HUES6 (cell line): ENCODE data around the gene P2RY14.

Experiments used
- H3K27ac ChIP-seq: 2 replicates; pipeline ENCODE4 v1.7.0; 2013; ENCODE audit warnings: low read depth, mild to moderate bottlenecking, low read length, inconsistent platforms
- H3K27me3 ChIP-seq: 2 replicates; pipeline ENCODE4 v1.6.1; 2013; ENCODE audit warnings: low read length; ENCODE audit not compliant: control insufficient read depth, insufficient read depth
- H3K36me3 ChIP-seq: 2 replicates; pipeline ENCODE4 v1.6.1; 2013; ENCODE audit warnings: low read length; ENCODE audit not compliant: control insufficient read depth, insufficient read depth
- H3K4me1 ChIP-seq: 2 replicates; pipeline ENCODE4 v1.6.1; 2013; ENCODE audit warnings: low read length; ENCODE audit not compliant: control insufficient read depth, insufficient read depth
- H3K4me3 ChIP-seq: 2 replicates; pipeline ENCODE4 v1.5.1; 2013; ENCODE audit warnings: low read depth, low read length
- H3K9ac ChIP-seq: one replicate; pipeline ENCODE4 v1.6.1; 2013; ENCODE audit warnings: mild to moderate bottlenecking, low read length
- H3K9me3 ChIP-seq: 2 replicates; pipeline ENCODE4 v1.6.1; 2013; ENCODE audit warnings: low read depth, low read length; ENCODE audit not compliant: control insufficient read depth, insufficient read depth

P2RY14 gene

GRCh38 chr3:151228666-151229040 lies 49.7 kb downstream of the P2RY14 start:
- Histone ChIP-seq H3K4me1 (peaks cover 19% of the 10 kb centered on the region), H3K27ac (0 out of 2 replicates have a peak overlapping the region, but pooled peaks have one; percentile 39), H3K27me3 (no peaks in the 10 kb centered on the region), H3K36me3 (no peaks in the 10 kb centered on the region), H3K9me3 (no peaks in the 10 kb centered on the region), H3K4me3 (no peak overlapping the region), H3K9ac (no peak overlapping the region)

DNA sequence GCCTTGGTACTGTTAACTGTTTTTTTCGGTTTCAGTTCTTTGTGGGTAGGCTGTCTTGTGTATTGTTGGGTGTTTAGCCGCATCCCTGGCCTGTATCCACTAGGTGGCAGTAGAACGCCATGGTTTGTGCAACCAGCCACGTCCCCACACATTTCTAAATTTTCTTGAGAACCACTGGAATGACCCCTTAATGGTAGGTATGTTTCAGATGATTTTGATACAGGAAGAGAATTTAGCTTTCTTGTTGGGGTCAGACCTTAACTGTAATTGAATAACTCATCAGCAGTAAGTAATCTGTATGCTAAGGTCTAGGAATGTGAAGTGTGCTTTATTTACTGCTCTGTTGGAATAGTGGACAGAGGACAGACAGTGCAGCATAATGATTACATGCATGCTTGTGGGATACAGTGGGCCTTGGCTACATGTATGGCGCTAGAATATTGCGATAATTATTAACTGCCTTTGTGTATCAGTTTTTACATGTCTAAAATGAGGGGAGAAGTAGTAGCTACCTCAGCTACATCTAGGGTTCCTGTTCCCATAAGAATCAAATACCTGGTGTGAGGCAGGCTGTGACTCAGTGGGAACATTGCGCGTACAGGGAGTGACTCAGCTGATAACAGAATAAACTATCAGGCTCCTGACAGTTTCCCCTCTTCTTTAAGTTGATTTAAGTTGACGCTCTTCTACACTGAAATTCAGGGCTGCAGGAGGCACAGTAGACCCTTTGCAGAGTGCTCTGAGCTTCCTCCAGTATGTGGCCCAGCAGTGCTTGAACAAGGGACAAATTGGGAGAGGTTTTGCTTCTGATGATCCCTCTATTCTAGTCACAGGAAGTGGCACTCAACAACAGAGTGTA lies 50.3 kb downstream of the P2RY14 start:
- Histone ChIP-seq H3K36me3 (no peaks in the 10 kb centered on the region), H3K27me3 (no peaks in the 10 kb centered on the region), H3K4me1 (peaks cover 19% of the 10 kb centered on the region), H3K4me3 (no peak overlapping the region), H3K27ac (peak overlapping the region; percentile 39; the same call in 1 of the 2 replicates), H3K9ac (no peak overlapping the region), H3K9me3 (no peaks in the 10 kb centered on the region)

DNA sequence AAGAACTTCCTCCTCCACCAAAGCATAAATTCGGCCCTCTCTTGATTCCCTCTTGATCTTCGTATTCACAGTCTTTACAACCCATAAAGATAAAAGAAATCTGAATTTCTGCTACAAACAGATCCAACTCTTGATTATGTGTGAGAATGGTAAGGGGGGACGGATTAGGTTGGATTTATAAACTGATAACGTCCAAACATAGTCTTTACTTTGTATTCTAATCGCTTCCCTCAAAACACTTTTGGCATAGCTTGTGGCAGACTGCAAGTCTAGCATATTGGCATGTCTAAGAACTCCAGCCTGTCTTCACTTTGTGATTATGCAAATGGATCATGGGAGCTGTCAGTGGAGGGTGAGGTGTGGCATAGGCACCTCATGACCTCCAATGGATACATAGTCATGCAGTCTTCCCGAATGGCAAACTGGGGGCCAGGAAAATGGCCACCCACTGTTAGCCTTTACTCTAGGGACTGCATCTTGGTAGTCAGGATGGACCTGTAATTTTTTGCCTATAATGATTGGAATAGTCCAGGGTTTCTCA lies 51.0 kb downstream of the P2RY14 start:
- no peaks in the 10 kb centered on the region for H3K27me3 ChIP-seq
- no peak overlapping the region for H3K27ac ChIP-seq
- H3K4me3 ChIP-seq: no peak overlapping the region
- H3K4me1 ChIP-seq: peaks cover 19% of the 10 kb centered on the region
- no peak overlapping the region for H3K9ac ChIP-seq
- no peaks in the 10 kb centered on the region for H3K9me3 ChIP-seq
- no peaks in the 10 kb centered on the region for H3K36me3 ChIP-seq

DNA sequence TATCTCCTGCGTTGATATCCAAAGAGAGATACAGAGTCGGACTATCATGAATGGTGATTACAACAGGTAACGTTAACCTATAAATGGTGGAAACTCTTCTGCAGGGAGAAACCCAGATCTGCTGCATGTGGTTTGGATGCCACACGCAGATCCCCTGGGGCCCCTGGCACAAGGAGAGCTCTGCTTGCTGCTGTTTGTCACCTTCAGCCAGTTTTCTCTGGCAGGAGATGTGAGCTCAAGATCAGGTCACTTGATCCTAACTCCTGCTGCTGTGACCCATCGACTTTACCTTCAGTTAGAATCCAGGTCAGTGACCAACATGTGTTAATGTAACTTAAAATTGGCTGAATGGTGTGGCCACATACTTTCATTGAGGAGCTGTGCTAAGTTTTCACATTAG lies 51.5 kb downstream of the P2RY14 start:
- Histone ChIP-seq H3K9me3 (peaks cover 2% of the 10 kb centered on the region), H3K27me3 (no peaks in the 10 kb centered on the region), H3K36me3 (peaks cover 1% of the 10 kb centered on the region; the same call in 1 of the 2 replicates), H3K27ac (no peak overlapping the region), H3K4me1 (peaks cover 19% of the 10 kb centered on the region), H3K9ac (no peak overlapping the region), H3K4me3 (no peak overlapping the region)

GRCh38 chr3:151226088-151226563 lies 52.2 kb downstream of the P2RY14 start:
- H3K4me3 ChIP-seq: no peak overlapping the region
- H3K27ac ChIP-seq: no peak overlapping the region
- peaks cover 5% of the 10 kb centered on the region for H3K36me3 ChIP-seq
- H3K9ac ChIP-seq: no peak overlapping the region
- peaks cover 9% of the 10 kb centered on the region for H3K9me3 ChIP-seq
- H3K27me3 ChIP-seq: no peaks in the 10 kb centered on the region
- peaks cover 19% of the 10 kb centered on the region for H3K4me1 ChIP-seq

DNA sequence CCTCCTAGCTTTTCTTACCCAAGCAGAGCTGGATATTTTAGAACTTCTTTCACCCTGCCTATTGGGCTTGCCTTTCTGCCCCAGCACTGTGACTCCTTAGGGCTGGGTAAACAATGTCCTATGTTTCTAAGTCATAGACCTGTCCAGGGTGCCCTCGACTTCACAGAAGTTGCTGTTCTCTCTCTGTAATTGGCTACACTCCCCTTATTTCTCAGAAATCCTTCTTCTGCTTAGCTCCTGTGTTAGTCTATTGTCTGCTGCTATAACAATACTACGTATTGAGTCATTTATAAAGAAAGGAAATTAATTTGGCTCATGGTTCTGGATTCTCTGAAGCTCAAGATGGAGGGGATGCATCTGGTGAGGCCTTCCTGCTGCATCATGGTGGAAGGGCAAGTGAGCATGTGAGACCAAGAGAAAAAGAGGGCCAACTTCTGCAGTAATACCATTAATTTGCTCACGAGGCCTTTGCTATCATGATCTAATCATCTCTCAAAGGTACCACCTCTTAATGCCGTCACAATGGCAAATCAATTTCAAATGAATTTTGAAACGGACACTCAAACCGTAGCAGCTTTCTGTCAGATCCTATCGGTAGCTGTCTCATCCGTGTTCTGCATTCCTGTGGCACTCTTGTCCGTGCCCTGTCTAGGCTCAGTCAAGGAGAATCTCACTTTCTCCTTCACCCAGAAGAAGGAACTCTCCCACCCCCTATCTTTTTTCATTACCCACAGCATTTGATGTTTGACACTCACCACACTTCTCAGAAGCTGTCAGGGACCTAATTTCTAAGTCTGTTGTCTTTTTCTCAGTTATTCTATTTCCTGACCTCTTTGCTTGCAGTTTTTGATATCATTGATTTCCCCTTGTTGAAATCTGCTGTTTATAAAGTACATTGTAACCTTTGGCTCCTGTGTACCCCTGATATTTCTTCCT lies 53.0 kb downstream of the P2RY14 start:
- H3K9ac ChIP-seq: no peak overlapping the region

DNA sequence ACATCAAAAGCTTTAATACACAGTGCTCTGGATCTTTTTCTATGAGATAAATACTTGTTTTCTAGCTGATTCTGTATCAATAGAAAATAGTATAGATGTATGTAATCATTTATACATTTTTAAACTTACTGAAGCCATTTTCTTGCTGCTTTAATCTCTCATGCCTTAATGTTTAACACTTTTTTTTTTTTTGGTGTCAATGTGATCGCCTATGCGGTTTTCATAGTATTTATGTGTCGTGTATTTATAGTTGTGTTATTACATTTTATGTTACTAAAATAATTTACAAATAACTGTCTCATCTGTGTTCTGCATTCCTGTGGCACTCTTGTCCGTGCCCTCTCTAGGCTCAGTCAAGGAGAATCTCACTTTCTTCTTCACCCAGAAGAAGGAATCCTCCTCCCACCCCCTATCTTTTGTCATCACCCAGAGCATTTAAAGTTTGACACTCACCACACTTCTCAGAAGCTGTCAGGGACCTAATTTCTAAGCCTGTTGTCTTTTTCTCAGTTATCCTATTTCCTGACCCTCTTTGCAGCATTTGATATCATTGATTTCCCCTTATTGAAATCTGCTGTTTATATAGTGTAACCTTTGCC lies 54.0 kb downstream of the P2RY14 start:
- Histone ChIP-seq H3K36me3 (peaks cover 5% of the 10 kb centered on the region), H3K9ac (no peak overlapping the region), H3K4me1 (peaks cover 13% of the 10 kb centered on the region), H3K27ac (no peak overlapping the region), H3K4me3 (no peak overlapping the region), H3K27me3 (no peaks in the 10 kb centered on the region), H3K9me3 (peaks cover 9% of the 10 kb centered on the region)

More for the DNA sequence above, 53.0 kb downstream of the P2RY14 start:
- Histone ChIP-seq H3K27me3 (no peaks in the 10 kb centered on the region), H3K36me3 (peaks cover 5% of the 10 kb centered on the region), H3K4me3 (no peak overlapping the region), H3K9me3 (peaks cover 9% of the 10 kb centered on the region), H3K4me1 (peaks cover 14% of the 10 kb centered on the region), H3K27ac (no peak overlapping the region)

- H3K4me3 ChIP-seq: no peak overlapping the region
- H3K9ac ChIP-seq: no peak overlapping the region
- peaks cover 9% of the 10 kb centered on the region for H3K9me3 ChIP-seq
- peaks cover 5% of the 10 kb centered on the region for H3K36me3 ChIP-seq
- 0 out of 2 replicates have a peak, but pooled peaks cover 2% of the 10 kb centered on the region for H3K4me1 ChIP-seq
- H3K27ac ChIP-seq: no peak overlapping the region
- no peaks in the 10 kb centered on the region for H3K27me3 ChIP-seq
These were observed 59.3 kb downstream of the P2RY14 start for GRCh38 chr3:151219056-151219455.

DNA sequence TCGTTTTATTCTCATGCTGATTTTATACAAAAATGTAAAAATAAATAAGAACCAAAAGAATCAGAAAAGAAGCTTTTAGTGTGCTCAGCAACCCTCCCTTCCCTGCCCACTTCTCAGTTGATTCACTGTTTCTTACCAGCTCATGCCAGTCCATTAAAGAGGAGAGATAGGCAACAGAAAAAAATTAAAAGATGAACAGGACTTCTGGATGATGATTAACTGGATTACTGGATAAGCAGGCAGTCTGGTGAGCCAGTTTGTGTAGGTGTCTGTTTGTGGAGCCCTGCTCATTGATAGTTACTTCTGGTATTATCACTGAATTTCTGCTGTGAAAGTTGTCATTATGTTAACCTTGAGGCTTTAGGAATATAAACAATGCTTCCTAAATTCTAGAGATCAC lies 60.2 kb downstream of the P2RY14 start:
- Histone ChIP-seq H3K9ac (no peak overlapping the region), H3K4me3 (no peak overlapping the region), H3K36me3 (peaks cover 5% of the 10 kb centered on the region), H3K9me3 (peaks cover 9% of the 10 kb centered on the region), H3K27ac (no peak overlapping the region), H3K27me3 (no peaks in the 10 kb centered on the region), H3K4me1 (0 out of 2 replicates have a peak, but pooled peaks cover 2% of the 10 kb centered on the region)
